Activated T-helper 9 cell treated with anti-CD3 and anti-CD28 coated beads, Interleukin-2, amount 50 U/mL, for 16 hours (primary cell): Measurements from ENCODE around the gene ARHGEF11.

Experiments used
- DNase-seq: peaks from one replicate; pipeline ENCODE4 v3.0.0-alpha.2; 2020; ENCODE audit warnings: low read depth

ARHGEF11 gene

DNA sequence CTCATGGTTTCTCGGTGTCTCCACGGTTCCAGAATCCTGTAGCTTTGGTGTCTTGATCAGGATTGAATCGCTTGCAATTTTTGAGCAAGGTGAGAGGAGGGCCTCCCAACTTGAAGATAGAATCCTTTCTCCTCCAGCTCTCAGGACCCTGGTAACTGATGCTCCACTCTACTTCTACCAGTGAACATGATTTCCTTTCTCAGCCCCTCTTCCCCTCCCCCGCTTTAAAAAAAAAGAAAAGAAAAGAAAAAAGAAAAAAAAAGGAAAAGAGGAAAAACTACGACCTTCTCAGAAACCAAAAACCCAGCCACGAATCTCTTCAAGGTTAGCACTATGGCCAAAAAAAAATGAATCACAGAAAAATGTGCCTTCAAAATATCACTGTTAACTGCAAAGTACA is 1.2 kb downstream of the ARHGEF11 start:
- no peak for DNase-seq

- no peak for DNase-seq
Measured at GRCh38 chr1:157043685-157044084, 1.9 kb downstream of the ARHGEF11 start.

DNA sequence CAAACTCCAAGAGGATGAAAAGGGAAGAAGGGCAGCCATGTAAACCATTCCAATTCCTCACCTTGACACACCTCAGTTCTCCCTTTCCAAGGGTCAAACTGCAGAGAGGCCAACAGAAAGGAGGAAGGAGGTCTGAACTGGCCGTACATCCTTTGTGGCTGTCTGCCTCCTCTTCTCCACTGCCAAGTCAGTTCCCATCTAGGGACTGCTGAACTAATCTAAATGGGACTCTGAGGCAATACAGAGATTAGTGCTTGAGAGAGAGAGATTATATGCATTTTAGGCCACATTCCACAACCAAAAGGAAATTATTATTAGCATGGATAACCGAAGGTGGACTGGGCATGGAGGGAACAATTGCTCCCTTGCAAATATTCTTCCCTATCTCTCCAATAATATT is 2.7 kb downstream of the ARHGEF11 start:
- DNase-seq, result no peak

GRCh38 chr1:157040802-157041201 is 4.7 kb downstream of the ARHGEF11 start:
- DNase-seq, result no peak

DNA sequence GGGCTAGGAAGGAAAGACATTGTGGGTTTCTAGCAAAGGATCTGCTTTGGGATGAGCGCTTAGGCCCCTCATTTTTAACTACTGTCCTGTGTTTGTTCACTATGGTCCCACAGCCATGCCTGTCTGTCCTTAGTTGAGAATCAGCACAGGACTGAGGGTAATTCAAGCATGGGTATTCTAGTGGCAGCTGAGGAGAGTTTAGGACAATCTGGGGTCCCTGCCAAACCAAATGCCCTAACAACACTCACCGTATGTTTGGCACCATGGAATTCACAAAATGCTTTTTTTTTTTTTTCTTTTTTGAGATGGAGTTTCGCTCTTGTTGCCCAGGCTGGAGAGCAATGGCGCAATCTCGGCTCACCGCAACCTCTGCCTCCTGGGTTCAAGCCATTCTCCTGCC is 10.4 kb downstream of the ARHGEF11 start:
- DNase-seq, result no peak

DNA sequence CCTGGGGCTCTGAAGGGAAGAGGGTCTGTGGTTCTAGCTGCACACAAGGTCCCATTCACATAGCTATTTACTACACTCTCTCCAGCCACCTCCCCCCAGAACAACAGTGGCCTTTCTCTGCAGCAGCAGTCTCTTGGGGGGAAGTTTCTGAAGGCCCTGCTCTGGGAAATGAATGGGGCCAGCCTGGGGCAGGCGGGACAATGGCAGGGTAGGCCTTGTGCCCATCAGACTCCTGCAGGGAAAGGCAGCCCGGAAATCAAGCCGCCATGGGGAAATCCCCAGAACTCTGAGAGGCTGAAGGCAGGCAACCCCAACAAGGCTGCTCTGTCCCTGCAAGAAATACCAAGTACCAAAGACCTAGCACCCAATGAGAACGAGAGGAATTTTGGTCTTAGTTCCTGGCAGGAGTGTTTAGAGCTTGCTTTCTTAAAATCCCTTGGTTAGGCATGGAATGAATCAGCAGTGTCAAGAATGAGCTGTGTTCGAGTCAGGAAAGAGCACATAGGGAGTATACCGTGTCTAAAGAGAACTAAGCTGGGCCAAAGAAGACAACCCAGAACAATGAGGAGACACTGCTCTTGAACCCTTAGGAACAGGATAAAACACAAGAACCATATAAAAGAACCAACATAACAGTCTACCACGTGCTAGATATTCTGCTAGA is 11.3 kb downstream of the ARHGEF11 start:
- DNase-seq, result no peak

- DNase-seq, result no peak
Measured at GRCh38 chr1:157033357-157033876, 12.1 kb downstream of the ARHGEF11 start.

GRCh38 chr1:157032303-157032702 is 13.2 kb downstream of the ARHGEF11 start:
- no peak for DNase-seq

DNA sequence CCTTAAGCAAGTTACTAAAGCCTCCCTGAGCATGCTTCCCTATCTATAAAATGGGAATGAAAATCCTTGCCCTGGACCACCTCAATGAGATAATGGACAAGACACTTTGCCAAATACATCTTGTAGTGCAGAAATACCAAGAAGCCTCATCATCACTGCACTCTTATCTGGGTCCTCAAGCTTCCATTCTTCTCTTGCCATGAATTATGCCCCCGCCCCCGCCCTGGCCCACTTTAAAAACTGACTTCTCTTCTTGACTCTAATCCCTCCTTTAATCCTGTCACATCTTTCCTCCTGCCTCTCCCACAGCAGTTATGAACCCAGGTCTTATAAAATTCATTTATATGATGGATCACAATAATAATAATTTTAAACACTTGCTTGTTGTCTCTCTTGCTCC is 14.8 kb downstream of the ARHGEF11 start:
- no peak for DNase-seq

DNA sequence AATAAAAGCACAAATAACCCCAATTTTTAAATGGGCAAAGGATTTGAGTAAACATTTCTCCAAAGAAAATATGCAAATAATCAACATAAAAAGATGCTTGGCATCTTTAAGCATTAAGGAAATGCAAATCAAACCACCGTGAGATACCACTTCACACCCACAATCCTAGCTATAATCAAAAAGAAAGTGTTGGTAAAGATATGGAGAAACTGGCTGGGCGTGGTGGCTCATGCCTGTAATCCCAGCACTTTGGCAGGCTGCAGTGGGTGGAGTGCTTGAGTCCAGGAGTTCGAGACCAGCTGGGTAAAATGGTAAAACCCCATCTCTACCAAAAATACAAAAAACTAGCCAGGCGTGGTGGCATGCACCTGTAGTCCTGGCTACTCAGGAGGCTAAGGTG is 16.9 kb downstream of the ARHGEF11 start:
- DNase-seq, result no peak

GRCh38 chr1:157025856-157026255 is 19.7 kb downstream of the ARHGEF11 start:
- DNase-seq, result no peak

DNA sequence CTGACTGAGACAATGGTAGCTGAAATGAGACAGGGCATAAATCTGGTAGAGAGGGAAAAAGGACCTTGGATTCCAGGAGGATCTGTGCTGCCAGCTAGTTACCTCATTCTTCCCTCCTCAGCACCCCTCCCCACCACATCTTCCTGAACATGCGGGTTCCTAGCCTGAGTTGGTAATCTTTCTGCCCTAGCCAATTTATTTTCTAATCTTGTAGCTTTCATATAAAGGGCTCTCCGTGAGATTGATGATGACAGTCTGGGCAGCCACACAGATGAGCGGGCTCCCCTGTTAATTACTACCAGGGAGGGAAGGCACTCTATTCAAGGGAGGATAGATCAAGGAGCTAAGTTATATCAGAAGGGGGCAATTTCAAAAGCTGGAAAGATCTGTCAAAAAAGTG is 20.2 kb downstream of the ARHGEF11 start:
- no peak for DNase-seq

- DNase-seq, result no peak
Measured at GRCh38 chr1:157021688-157022087, 23.9 kb downstream of the ARHGEF11 start.

- DNase-seq, result no peak
Measured at GRCh38 chr1:157019457-157019856, 26.1 kb downstream of the ARHGEF11 start.

DNA sequence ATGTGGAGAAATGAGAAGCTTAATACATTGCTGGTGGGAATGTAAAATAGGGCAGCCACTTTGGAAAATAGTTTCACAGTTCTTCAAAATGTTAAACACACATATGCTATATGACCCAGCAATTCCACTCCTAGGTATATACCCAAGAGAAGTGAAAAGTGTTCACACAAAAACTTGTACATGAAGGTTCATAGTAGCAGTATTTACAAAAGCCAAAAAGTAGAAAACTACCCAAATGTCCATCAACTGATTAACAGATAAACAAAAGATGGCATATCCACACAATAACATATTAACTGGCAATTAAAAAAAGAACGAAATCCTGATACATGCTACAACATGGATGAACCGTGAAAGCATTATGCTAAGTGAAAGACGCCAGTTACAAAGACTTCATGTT is 33.7 kb downstream of the ARHGEF11 start:
- DNase-seq, result no peak

DNA sequence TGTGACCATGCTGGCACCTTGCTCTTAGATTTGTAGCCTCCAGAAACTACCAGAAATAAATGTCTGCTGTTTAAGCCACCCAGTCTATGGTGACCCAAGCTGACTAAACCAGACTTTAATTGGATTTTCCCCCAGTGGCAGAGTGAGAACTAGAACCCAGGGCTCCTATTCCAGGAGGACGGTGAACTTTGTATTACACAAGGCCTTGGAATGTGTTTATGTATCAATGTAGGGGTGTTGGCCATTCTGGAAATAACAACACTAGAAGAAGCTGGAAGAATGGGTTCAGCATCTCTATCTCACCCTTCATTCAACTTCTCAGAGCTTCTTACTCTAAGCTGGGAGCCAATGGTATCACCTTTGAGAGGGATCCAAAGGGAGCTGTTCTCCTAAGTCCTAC is 37.0 kb downstream of the ARHGEF11 start:
- no peak for DNase-seq

DNA sequence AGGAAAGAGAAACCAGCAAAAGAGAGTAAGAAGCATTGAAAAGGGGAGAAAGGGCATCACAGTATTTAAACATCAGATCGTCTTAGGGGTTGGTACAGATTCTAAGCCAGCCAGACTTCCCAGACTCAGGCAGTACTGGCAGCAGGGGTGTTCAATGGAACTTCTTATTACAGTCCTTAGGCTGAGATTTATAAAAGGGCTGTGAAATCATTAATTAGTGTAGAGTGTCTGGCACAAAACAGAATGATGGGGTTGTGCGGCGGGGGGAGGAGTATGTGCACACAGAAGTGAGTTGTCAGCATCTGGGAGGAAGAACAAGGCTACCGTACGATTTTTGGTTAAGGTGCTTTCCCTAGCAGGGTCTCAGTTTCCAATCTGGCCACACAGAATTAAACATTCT is 38.2 kb downstream of the ARHGEF11 start:
- DNase-seq, result no peak

GRCh38 chr1:157006676-157007075 is 38.9 kb downstream of the ARHGEF11 start:
- no peak for DNase-seq

- no peak for DNase-seq
Measured at GRCh38 chr1:157005965-157006364, 39.6 kb downstream of the ARHGEF11 start.

DNA sequence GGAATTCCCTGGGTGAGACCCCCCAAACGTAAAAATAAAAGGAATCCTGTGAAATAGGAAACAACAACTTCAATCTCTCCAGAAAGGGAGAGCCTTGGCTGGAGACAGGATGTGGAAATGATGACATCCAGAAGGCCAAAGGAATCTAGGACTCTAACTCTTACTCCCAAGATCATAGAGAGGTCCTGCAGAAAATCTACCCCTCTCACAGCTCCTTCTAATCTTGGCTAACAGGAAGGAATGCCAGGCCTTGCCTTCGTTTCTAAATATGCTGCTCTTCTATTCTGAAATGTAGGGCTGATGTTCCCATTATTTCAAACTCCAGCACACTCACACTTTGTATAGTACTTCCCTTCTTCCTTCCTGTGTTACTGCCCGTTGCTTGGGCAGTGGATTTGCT is 40.7 kb downstream of the ARHGEF11 start:
- DNase-seq, result no peak

DNA sequence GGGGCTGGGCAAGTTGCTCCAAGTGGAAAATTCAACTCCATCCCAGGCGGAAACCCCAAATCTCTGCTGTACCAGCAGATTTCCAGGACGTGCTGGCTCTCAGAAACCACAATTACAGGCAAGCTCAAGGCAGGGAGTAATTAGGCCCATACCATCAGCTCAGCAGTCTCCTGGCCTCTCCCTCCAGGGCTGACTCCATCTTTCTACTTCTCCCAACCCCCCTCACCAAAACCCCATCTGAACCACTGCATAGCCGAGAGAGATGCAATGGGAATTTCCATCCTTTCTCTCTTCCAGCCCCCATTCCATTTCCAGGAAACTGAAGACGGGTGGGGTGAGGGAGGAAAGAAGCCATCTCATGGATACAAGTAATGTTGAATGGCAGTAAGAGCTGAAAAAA is 41.2 kb downstream of the ARHGEF11 start:
- DNase-seq, result no peak

- DNase-seq, result no peak
Measured at GRCh38 chr1:157001304-157001703, 44.2 kb downstream of the ARHGEF11 start.

- DNase-seq, result no peak
Measured at GRCh38 chr1:157000686-157001085, 44.9 kb downstream of the ARHGEF11 start.

GRCh38 chr1:156999596-157000320 is 45.8 kb downstream of the ARHGEF11 start:
- no peak for DNase-seq
